Ureter (tissue), 1 donor: Measurements from ENCODE around the gene FOXJ1. TPM values are rescaled to one million over a fixed set of nuclear protein-coding genes. Genes with fewer than 3 reads are reported as not detected.

ENCODE experiments used
- DNase-seq: peaks from one replicate; pipeline ENCODE4 v3.0.0-alpha.2; 2020; ENCODE audit warnings: low spot score
- total RNA-seq: library from RNA; stranded (reverse); gene quantifications from one replicate; pipeline ENCODE4 v1.2.4, GENCODE V29; 2023
- donor health status: DM: yes; HTN: yes; CAD: no.

FOXJ1 gene
- total RNA-seq, 1 donor from 2014 or later: 2.5 TPM

DNA sequence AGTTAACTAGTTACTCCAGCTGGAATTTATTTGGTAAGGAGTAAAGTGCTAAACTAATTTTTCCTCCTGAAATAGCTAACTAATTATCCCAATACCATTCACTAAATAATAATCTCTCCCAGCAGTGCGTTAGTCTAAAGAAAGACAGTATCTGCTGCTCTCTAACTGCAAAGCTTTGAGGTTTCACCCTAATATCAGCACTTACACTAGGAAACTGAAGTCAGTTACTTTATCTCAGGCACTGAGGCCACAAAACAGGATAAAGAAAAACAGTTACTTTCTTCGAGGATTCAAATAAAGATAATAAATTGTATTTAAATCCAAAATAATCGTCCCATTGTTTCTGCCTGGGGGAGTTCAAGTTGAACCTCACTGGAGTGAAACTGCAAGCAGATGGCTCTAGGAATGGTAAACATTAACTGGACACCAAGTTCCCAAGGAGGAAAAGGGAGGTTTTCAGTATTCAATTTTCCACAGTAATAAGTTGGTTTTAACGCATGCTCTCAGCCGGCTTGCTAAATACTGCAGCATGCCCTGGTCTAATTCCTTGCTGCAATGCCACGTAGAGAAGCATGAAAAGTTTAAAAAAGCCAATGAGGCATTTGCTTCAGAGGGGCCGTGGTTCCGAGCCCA, 20.0 kb upstream of the FOXJ1 start:
- no peak for DNase-seq

DNA sequence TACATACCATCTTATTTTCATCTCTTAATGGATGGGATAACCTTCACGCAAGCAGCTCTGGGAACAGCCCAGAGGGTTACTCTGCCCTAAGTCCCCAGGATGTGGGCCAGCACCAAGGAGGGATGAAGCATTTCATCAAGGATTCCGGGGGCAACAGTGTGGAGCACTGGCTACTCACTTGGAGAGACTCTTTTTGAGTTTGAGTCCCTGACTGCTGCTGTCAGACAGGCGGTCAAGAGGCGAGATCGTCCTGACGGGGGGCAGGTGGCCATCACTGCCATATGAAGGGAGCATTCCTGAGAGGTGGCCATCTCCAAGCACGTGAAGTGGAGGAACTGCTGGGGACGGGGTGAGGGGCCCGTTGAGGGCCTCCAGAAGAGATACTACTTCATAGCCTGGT, 18.1 kb upstream of the FOXJ1 start:
- DNase-seq: no peak

DNA sequence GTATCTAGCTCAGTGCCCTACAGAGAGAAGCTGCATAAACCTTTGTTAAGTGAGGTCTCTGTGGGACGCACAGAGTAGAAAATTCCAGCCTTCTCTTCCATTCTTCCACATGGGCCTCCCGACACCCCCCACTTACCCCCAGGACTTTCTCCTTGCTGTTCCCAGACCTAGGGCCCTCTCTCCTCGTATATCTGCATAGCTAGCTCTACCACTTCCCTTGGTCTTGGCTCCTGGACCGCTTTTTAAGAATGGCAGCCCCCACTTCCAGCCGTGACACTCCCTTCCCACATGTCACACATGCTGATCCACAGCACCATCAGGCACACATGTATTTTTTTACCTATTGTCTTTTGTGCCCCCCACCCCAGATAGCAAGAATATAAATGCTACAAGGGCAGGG, 16.7 kb upstream of the FOXJ1 start:
- DNase-seq: no peak

DNA sequence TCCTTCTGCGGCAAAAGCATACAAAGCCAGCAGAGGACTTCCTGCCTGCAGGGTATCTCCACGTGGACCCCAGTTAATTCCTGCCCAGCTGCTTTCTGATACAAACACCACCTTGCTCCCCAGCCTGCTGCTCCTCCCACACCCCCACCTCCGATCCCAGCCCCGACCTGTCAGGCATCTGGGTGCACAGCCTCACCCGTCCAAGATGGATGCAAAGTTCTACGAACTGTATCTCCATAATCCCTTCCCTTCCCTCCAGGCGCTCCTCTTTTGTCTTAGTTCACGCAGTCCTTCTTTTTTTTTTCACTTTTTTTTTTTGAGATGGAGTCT, 15.6 kb upstream of the FOXJ1 start:
- DNase-seq: no peak

DNA sequence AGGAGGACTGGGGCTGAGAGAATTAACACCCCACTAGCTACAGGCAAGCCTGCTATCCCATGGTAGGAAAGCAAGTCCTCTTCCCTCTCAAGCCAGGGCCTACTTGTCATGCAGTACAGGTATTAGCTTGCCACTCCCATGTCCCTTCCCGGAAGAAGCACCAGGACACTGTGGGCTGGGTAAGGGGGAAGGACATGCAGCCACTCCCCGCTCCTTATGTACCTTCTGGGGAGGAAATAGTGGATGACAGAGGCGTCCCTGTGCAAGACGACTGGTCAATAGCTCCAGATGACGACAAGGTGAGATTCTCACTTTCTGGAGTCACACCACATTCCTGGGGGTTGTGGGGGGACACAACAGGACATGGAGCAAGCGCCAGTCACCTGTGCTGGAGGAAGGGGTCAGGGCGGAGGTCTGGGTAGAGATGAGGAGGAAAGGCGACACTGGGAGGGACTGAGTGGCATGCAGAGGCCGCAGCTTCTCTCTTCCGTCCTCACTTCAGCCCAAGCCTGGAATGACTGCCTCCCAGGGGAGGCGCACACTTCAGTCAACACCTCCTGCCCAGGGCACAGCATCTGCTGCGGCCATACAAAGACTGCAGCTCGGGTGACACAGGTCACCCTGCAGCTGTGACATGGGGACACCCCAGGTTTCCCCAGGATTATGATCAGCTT, 15.1 kb upstream of the FOXJ1 start:
- no peak for DNase-seq

DNA sequence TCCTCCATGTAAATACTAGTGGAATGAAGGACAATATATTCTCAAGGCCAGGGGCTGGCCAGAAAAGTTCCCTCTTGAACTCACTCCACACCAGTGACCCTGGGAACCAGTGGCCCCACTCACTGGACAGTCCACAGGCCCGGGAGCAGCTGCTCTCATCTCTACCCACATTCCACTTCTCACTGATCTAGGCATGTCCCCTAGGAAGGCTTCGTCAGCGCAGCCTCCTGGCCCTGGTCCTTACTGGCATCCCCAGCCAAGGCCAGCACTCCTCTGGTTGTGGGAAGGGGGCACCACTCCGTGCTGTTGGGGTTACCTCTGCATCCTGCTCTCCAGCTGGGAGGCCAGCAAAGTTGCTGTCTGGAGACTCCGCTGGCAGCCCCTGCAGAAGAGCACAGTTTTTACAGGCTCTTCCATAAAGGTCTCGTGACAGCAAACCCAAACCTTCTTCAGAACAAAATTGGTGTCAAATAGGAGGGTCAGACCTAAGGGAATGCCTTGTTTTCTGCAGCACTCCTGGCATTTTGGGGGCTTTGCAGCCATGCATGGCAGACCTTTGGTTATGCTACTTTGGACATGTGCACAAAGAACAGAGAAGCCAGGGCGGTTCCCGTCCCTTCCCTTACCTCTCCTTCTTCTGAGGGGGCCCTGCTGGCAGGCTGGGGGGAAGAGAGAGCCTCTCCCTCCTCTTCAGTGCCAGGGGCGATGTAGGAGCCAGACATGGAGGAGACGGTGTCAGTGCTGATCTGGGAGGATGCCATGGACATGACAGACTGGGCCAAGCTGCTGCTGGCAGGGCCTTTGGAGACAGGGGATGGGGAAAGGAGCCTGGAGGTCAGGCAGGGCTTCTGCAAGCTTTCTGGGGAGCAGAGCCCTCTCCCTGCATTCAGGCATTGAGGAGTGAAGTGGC, 14.1 kb upstream of the FOXJ1 start:
- no peak for DNase-seq

DNA sequence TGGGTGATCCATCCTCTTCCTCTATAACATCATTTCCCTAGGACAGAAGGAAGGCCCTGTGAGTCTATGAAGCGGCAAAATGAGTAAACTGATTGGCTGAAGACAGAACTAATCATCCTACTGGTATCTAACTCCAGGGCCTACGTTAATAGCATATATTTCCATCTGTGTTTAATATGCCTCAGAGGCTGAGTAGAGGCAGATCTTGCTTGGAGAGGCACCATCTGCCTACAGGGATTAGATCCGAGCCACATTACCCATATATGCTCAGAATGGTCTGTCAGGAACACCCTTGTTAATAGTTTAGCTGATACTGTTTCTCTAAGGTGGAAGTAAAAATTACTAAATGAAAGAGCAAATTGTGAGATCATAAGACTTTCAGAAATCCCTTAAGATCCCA, 13.2 kb upstream of the FOXJ1 start:
- no peak for DNase-seq

DNA sequence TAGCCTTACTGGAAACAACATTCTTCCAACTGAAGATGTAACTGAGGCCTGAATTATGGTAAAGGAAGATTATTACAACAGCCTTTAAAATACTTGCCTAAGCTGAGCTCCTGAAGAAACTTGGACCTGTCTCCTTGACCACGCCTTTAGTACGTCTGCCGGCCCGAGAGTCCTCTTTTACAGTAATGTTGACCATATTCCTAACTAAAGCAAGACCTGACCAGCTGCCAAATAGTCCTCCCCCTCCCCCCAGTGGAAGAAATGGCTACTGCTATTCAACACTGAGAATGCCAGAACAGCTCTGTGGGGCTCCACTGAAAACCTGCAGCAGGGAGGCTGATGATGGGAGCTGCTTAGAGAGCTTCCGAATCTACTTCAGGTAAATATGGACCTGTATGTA, 12.6 kb upstream of the FOXJ1 start:
- no peak for DNase-seq

DNA sequence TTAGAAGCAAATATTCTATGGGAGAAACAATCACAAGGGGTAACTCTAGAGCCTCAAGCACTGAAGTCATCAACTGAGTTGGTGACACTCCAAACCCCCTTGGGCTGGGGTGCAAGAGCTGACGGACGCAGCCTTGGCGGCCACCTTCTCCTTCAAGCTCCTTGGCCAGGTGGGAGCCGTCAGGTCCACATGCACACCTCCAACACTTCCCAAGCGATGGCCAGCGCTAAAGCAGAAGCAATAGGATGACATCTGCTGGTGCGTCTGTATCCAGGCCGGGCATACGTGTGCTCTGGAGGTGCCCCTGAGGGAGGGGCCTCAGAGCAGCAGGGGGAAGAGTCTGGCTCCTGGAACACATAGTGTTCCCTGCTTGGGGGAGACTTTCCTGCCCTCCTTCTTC, 12.2 kb upstream of the FOXJ1 start:
- DNase-seq: no peak

DNA sequence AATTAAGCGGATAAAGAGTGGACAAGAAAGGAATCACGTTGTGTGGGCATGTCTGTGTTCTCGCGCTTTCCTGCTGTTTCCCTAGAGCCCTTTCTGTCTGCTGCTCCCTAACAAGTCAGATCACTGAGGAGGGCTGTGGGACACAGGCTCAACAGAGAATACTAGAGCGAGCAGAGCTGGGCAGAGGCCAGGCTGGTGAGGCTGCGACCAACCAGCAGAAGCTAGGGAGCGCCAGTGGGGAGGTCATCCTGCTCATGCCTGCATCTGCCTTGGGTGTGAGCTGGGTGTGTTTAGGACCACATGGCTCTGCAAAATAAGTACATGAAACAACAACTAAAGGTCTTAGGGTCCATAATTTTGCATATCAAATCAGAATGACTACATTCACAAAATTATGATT, 11.5 kb upstream of the FOXJ1 start:
- DNase-seq: no peak

DNA sequence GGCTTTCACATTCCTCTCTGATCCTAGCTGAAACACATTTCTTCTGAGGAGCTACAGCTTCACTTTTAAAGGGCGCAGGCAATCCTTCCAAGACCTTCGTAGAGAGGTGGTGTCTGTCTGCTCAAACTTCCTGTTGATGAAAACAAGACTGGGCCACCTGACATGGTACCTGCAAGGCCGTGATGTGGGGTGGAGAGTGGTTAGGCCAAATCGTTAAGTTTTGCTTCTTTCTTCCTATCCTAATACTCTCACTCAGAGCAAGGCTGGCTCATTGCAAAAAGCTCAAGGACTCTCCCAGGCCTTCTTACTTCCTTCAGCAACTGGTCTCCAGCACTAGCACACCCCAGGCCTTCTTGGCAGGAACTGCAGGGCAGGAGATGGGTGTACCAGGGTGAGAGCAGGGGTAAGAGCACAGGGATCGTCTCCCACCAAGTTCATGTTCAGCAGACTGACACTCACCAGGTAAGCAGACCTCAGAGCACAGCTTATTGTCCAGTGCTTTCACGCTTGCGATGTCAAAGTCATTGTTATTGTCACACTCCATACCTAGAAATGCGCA, 10.9 kb upstream of the FOXJ1 start:
- DNase-seq: no peak

DNA sequence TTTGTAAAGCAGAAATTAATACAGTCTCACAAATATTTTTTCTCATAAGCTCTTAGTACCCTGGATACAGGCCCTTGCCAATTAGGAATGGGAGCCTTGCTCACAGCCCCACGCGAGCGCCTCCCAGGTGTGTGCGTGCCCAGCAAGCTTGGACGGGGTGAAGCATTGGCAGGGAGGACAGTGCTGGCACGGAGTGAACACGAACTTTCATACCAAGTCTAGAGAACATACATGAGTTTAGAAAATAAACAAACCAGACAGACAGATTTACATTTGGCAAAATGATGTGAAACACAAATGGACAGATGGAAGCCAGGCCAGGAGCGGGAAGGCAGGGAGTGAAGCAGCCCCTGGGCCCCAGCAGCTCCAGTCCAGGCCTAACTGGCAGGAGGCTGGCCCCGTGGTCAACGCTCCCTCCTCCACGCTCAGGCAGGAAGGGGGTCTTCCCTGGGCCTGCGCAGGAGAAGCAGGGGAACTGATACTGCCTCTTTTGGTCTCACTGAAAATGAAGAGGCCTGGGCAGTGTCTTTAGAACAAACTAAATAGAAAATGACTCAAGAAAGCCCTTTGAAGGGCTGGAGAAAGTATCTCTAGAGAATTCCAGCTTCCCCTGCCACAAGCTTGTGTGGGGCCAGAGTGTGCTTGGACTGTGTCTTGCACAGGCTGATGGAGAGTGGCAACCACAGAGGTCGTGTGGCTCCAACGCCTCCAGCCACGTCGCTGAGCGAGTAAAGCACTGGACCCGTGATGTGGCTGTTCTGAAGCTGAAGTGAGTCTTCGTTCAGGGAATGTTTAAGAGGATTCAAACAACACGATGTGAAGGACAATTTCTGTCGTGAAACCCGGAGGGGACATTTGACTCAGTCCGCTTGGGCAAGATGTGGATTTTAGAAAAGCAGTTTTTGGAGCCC, 9.9 kb upstream of the FOXJ1 start:
- DNase-seq: no peak

DNA sequence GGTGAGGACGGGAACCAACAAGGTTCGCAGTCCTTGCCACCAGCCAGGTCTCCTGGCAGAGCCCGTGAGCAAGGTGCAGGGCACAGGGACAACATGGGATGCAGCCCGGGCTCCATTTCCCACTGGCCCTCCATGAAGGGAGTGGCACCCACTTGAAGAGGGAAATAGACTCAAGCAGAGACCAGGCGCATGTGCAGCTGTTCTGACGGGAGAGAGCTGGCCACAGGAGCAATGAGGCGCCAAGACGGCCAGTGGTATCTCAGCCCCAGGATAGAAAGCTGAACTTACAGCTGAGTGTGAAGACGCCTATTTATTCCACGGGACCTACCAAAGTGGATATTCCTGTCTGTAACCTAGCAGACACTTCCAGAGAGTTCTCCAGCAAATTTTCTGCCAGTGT, 8.2 kb upstream of the FOXJ1 start:
- no peak for DNase-seq

DNA sequence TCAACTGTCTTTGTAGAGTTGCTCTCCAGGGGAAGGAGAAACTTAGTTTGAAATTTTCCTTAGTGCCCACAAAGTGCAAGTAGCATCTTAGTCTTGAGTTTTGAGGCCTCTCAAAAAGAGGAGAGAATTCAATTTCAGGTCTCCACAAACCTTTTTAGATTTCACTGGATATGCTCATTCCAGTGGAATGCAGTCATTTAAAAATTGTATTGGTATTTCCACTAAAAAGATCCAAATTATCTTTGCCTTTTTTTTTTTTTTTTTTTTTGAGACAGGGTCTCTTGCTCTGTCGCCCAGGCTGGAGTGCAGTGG, 6.9 kb upstream of the FOXJ1 start:
- no peak for DNase-seq

DNA sequence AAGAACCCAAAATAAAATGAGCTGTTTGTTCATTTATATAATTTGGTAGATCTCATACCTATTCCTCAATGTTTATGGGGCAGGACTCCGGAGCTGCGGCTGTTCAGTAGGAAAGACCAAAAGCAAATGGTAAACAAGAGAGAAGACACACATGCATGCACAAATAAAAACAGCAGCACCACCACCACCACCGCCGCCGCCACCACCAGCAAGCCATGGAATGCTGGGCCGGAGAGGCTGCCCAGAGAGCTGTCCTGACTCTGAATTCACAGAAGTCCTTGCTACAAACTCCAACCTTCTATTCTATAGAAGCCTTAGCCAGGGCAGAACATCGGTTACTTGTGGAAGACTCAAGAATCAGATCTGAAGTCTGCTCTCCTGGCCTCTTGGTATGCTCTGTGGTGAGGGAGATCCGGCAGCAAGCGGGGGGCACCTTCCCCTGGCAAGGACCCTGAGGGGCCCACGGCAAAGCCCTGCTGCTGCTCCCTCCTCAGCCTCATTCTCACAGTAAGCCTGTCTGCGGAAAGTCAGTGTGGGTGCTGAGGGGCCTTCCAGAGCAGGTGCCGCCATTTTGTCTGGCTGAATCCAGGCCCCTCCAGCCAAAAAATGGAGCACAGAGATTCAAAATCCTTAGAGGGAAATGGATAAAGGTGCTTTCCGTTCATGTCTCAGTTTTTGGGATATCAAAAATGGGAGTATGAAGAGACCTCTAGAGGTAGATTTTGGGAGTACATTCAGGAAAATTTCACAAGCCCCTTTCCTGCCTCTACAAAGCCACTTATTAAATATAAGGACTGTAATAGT, 6.4 kb upstream of the FOXJ1 start:
- no peak for DNase-seq

DNA sequence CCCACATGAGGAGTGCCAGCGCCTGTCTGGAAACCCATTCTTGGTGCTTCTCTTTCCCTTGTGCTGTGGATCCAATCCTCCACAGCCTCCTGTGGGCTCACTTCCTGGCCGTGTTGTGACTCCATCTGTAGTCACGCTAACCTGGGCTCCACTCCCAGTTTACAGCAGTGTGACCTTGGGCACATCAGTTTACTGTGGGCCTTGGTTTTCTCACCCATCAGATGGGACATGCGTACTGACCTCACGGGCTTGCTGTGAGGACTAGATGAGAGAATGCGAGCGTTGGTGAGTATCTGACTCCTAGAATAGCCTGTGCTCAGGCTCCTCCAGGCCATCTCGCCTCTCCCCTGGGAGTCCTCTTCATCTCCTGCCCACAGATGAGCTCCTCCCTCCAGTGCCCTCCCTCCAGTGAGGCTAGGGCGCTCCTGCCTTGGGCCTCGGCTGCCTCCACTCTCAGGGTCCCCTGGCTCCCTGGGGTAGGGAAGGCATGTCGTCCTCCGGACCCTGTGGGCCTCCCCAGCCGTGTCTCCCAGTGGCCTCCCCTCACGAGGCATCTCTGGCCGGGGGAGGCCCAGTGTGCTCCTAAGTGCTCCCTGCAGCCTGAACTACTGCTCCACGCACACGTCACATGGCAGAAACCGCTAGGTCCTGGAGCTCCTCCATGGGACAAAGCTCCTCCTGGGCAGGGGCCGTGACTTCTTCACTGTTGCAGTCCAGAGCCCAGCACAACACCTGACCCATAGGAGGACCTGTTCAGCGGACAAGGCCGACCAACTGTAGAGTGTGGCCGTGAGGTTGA, 5.2 kb upstream of the FOXJ1 start:
- no peak for DNase-seq

DNA sequence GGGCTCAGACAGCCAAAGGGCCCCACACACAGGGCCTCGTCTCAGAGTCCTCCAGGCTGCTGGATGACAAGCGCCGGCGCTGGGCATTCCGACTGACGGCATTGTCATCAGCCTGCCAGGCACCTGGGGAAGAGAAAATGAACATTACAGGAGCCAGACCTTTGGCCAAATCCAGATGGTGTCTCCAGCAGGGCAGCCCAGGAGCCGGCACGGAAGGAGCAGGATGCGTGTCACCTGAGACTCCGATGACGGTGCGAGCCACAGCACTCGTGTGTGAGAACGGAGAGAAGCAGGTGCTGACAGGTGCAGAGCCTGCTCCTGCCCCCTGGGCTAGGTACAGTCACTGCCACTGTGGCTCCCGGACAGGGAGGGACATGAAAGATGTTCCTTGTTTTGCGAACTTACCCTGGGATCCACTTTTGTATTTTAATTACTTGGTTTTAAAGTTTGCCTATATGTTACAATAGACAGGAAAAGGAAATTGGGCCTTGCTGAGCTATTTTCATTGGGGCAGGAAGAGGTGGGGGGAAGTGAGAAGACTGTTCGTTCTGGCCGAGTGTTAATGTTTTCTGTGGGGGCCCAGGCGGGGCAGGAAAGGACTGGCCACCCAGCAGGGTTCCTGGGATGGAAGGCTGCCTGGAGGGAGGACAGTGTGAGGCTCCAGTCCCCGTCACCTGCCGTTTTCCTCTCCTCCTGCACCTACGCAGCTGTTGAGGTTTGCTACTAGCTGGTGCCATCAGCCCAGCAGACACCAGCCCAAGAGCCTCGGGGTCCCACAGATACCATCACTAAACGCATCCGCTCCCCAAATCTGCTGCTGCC, 4.4 kb upstream of the FOXJ1 start:
- DNase-seq: no peak

DNA sequence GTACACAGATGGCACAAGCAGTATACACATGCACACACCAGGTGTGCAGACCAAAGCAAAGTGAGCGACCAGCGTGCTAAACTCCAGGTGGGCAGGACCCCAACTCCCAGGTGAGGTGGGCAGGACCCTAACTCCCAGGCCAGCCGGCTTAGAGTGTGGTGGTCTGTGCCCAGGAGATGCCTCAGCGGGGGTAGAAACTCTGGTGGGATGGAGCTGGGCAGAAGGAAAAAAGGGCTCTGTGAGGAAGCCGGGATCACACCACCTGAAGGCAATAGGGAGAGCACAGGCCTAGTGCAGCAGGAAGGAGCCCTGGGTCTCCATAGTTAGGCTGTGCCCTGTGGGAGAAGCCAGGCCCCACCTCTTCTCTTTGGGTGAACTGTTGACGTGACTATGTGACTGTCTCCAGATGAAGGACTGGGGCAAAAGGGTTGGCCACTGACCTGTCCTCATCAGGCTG, 1.6 kb upstream of the FOXJ1 start:
- no peak for DNase-seq

DNA sequence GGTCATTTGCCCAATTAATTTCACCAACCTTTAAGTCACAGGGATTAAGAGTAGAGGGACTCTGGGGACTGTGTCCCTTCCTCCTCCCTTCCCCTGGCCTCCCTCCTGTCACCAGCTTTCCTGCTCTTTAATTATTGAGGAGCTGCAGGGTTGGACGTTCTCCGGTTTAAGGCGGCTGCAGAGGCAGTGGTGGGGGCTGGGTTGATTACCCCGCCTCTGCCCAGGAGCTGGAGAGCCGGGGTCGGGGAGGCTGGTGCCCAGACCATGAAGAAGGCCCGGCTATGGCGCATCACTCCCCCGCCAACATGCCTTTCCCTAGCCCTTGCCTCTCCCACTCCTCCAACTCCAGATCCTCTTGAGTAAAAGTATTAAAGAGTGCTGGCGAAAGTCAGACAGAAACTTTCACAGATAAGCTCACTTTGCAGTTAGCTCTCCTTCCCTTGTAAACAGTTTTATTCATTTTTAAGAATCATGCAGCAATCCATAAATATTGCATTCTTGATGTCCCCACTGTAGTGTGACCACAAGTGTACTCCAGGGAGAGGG, 1.1 kb upstream of the FOXJ1 start:
- no peak for DNase-seq
